ENCODE data around the gene LBX1. TPM values are rescaled to one million over a fixed set of nuclear protein-coding genes. Genes with fewer than 3 reads are reported as not detected.

Gene LBX1
- total and polyA plus RNA-seq, 2 donors: not detected

DNA sequence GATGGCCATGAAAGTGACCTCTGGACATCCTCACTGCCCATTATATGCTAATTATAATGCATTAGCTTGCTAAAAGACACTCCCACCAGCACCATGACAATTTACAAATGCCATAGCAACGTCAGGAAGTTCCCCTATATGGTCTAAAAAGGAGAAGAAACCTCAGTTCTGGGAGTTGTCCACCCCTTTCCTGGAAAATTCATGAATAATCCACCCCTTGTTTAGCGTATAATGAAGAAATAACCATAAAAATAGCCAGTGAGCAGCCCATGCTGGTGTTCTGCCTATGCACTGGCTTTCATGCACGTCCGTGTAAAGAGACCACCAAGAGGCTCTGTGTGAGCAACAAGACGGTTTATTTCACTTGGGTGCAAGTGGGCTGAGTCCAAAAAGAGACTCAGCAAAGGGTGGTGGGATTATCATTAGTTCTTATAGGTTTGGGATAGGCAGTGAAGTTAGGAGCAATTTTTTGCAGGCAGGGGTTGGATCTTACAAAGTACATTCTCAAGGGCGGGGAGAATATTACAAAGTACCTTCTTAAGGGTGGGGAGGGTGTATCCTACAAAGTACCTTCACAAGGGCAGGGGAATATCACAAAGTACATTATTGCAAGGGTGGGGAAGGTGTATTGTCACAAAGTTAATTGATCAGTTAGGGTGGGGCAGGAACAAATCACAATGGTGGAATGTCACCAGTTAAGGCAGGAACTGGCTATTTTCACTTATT, 45.6 kb downstream of the LBX1 start:
- no peak for DNase-seq (ENCODE audit: extremely low spot score)
- no peaks in the 10 kb centered on the region for H3K36me3 ChIP-seq (ENCODE audit: insufficient read depth)
- no peak overlapping the region for H3K4me3 ChIP-seq (ENCODE audit: low read depth, low read length)
- 69% methylated on average over 6 of the region's 6 CpGs for WGBS
- H3K4me1 ChIP-seq (ENCODE audit: insufficient read depth): no peaks in the 10 kb centered on the region
- H3K27ac ChIP-seq (ENCODE audit: low read depth): no peak overlapping the region

DNA sequence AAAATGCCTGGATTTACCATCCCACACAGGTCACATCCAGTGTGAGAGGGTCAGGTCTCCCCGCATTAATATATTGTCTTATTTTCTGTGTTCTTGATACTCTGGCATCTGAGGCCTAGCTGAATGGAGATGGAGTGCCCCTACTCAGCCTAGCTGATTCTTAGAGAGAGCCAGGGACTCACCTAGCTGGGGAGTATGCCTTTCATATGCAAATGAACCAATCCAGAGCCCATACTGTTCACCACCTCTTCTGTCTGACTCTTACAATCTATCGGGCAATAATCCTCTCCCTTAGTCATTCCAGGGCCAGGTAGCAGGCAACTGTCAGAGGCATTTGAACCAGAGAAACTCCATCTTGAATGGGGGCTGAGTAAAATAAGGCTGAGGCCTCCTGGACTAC, 46.3 kb downstream of the LBX1 start:
- WGBS: 77% methylated on average over 2 of the region's 2 CpGs
- H3K4me3 ChIP-seq (ENCODE audit: low read depth, low read length): no peak overlapping the region

More for the DNA sequence above, 46.3 kb downstream of the LBX1 start:
- no peak overlapping the region for H3K27ac ChIP-seq (ENCODE audit: low read depth)
- no peak for DNase-seq (ENCODE audit: extremely low spot score)
- no peaks in the 10 kb centered on the region for H3K4me1 ChIP-seq (ENCODE audit: insufficient read depth)
- H3K36me3 ChIP-seq (ENCODE audit: insufficient read depth): no peaks in the 10 kb centered on the region

Other genes with a start within 250 kb of the LBX1 start
- gene MRPL43, start 242.0 kb downstream of the LBX1 start, total RNA-seq: 35.4 TPM
- 153 TPM for gene MRPL43, start 242.0 kb downstream of the LBX1 start, polyA plus RNA-seq
- gene TWNK, start 241.9 kb downstream of the LBX1 start, total RNA-seq: 3.2 TPM
- gene TWNK, start 241.9 kb downstream of the LBX1 start, polyA plus RNA-seq: 7.9 TPM
- gene LZTS2, start 229.7 kb downstream of the LBX1 start, total RNA-seq: 35.6 TPM
- gene LZTS2, start 229.7 kb downstream of the LBX1 start, polyA plus RNA-seq: 142 TPM
- gene PDZD7, start 198.3 kb downstream of the LBX1 start, total RNA-seq: 0.21 TPM
- 0.46 TPM for gene PDZD7, start 198.3 kb downstream of the LBX1 start, polyA plus RNA-seq
- gene SFXN3, start 198.2 kb downstream of the LBX1 start, total RNA-seq: 29.9 TPM
- gene SFXN3, start 198.2 kb downstream of the LBX1 start, polyA plus RNA-seq: 34.7 TPM
- gene KAZALD1, start 167.5 kb downstream of the LBX1 start, total RNA-seq: 27.0 TPM
- gene KAZALD1, start 167.5 kb downstream of the LBX1 start, polyA plus RNA-seq: 5.9 TPM
- not detected for gene TLX1, start 98.2 kb downstream of the LBX1 start, total RNA-seq
- not detected for gene TLX1, start 98.2 kb downstream of the LBX1 start, polyA plus RNA-seq
- 17.0 TPM for gene BTRC, start 124.7 kb upstream of the LBX1 start, total RNA-seq
- gene BTRC, start 124.7 kb upstream of the LBX1 start, polyA plus RNA-seq: 8.5 TPM